CD4-positive, CD25-positive, alpha-beta regulatory T cell (primary cell): Measurements from ENCODE around the gene C11orf21. TPM values are rescaled to one million over a fixed set of nuclear protein-coding genes. Genes with fewer than 3 reads are reported as not detected.

Experiments
- ATAC-seq, 2 donors: fragments of 150-1000 bp; cut with Tn5 transposase; one replicate each; pipeline ENCODE4 v1.10.0; 2021; ENCODE audit warnings: low read depth in 2 of 2, moderate number of reproducible peaks in 2 of 2, moderate library complexity in 1 of 2
- DNase-seq, 3 donors: peaks; one replicate each; pipeline versions ENCODE4 v3.0.0 to v3.0.0-alpha.2; 2012 to 2022; ENCODE audit warnings: mixed read lengths in 1 of 3
- H3K27ac ChIP-seq: one replicate; pipeline ENCODE4 v1.7.0; 2013; ENCODE audit warnings: mild to moderate bottlenecking, low read length; ENCODE audit not compliant: insufficient read depth, poor library complexity, severe bottlenecking
- H3K27me3 ChIP-seq: one replicate; pipeline ENCODE4 v1.7.0; 2013; ENCODE audit warnings: low read length; ENCODE audit not compliant: control insufficient read depth, insufficient read depth
- H3K36me3 ChIP-seq: one replicate; pipeline ENCODE4 v1.7.0; 2013; ENCODE audit warnings: mild to moderate bottlenecking, low read length, moderate library complexity; ENCODE audit not compliant: control insufficient read depth, insufficient read depth
- H3K4me1 ChIP-seq: 2 replicates; pipeline ENCODE4 v1.7.0; 2013; ENCODE audit warnings: mild to moderate bottlenecking, low read length; ENCODE audit not compliant: insufficient read depth, control insufficient read depth, poor library complexity, severe bottlenecking
- H3K4me3 ChIP-seq: one replicate; pipeline ENCODE4 v1.7.0; 2013; ENCODE audit warnings: low read depth, mild to moderate bottlenecking, low read length, moderate library complexity
- H3K9me3 ChIP-seq, 2 experiments: 1 replicate in 1 of 2; 2 replicates in 1 of 2; pipeline ENCODE4 v1.7.0; 2013; ENCODE audit warnings: low read length in 2 of 2, mild to moderate bottlenecking in 1 of 2, moderate library complexity in 1 of 2; ENCODE audit not compliant: control insufficient read depth in 2 of 2
- H3K27ac Mint-ChIP-seq, 3 donors: one replicate each; pipeline ENCODE4 v1.8.0; 2020 to 2022; ENCODE audit warnings: mild to moderate bottlenecking in 3 of 3, mixed read lengths in 3 of 3, moderate library complexity in 2 of 3
- H3K27me3 Mint-ChIP-seq: one replicate; pipeline ENCODE4 v1.8.0; 2022; ENCODE audit warnings: mild to moderate bottlenecking, mixed read lengths
- H3K36me3 Mint-ChIP-seq: one replicate; pipeline ENCODE4 v1.8.0; 2020; ENCODE audit warnings: mixed read lengths
- H3K4me1 Mint-ChIP-seq, 4 donors: one replicate each; pipeline ENCODE4 v1.8.0; 2020 to 2022; ENCODE audit warnings: mixed read lengths in 4 of 4, mild to moderate bottlenecking in 1 of 4
- H3K4me3 Mint-ChIP-seq, 4 donors: one replicate each; pipeline ENCODE4 v1.8.0; 2020 to 2022; ENCODE audit warnings: mild to moderate bottlenecking in 4 of 4, mixed read lengths in 4 of 4, moderate library complexity in 3 of 4
- H3K9me3 Mint-ChIP-seq, 7 donors: one replicate each; pipeline ENCODE4 v1.8.0; 2020 to 2022; ENCODE audit warnings: mixed read lengths in 7 of 7, mild to moderate bottlenecking in 3 of 7, moderate library complexity in 2 of 7
- polyA plus RNA-seq, 4 donors: library from polyadenylated mRNA; unstranded; fragments of 300-500 nt; fragmentation: Illumina TruSeq; gene quantifications; one replicate each; pipeline ENCODE4 v1.2.3, GENCODE V29; 2021
- total RNA-seq: library from RNA; stranded (reverse); gene quantifications from one replicate; pipeline ENCODE4 v1.2.3, GENCODE V29; 2022

Gene C11orf21
- total and polyA plus RNA-seq, 5 donors from 2014 or later = 11.9 to 41.8 (median 16.8) TPM

GRCh38 chr11:2300936-2301630 is 635 bp downstream of the C11orf21 start:
- Histone ChIP-seq H3K27ac (peak overlapping the region; percentile 80), H3K36me3 (no peaks in the 10 kb centered on the region), H3K27me3 (no peaks in the 10 kb centered on the region), H3K4me3 (peak overlapping the region; percentile 81), H3K9me3 (no peaks in the 10 kb centered on the region), H3K4me1 (peaks cover 76% of the 10 kb centered on the region)
- peak overlapping the region; percentile 94 to 99 (median 96) for H3K4me3 Mint-ChIP-seq
- peaks cover 0 to 76% (median 26%) of the 10 kb centered on the region in 4 donors for H3K4me1 Mint-ChIP-seq
- peak in 2 of 3 donors; percentile 15 to 36 for DNase-seq
- peaks cover 10% of the 10 kb centered on the region for H3K36me3 Mint-ChIP-seq
- peak overlapping the region; percentile 90 to 96 (median 95) for H3K27ac Mint-ChIP-seq
- H3K9me3 Mint-ChIP-seq = no peaks in the 10 kb centered on the region
- no peak for ATAC-seq
- H3K27me3 Mint-ChIP-seq = no peaks in the 10 kb centered on the region

GRCh38 chr11:2300290-2300935 is 1.3 kb downstream of the C11orf21 start:
- Mint-ChIP-seq H3K4me3 (peak overlapping the region; percentile 94 to 99 (median 96)), H3K36me3 (peaks cover 10% of the 10 kb centered on the region), H3K9me3 (no peaks in the 10 kb centered on the region), H3K4me1 (peaks cover 0 to 71% (median 21%) of the 10 kb centered on the region in 4 donors), H3K27me3 (no peaks in the 10 kb centered on the region), H3K27ac (peak overlapping the region; percentile 83 to 95 (median 90))
- DNase-seq (peak in 2 of 3 donors; percentile 17 to 62), ATAC-seq (peak in 1 of 2 donors; percentile 13)
- peak overlapping the region; percentile 80 for H3K27ac ChIP-seq
- peak overlapping the region; percentile 31 for H3K4me3 ChIP-seq
- H3K4me1 ChIP-seq = peaks cover 69% of the 10 kb centered on the region
- H3K9me3 ChIP-seq = no peaks in the 10 kb centered on the region
- H3K27me3 ChIP-seq = no peaks in the 10 kb centered on the region
- no peaks in the 10 kb centered on the region for H3K36me3 ChIP-seq

- Mint-ChIP-seq H3K27ac (peak overlapping the region; percentile 56 to 96 (median 78)), H3K36me3 (peaks cover 10% of the 10 kb centered on the region), H3K4me1 (peaks cover 0 to 68% (median 17%) of the 10 kb centered on the region in 4 donors), H3K9me3 (no peaks in the 10 kb centered on the region), H3K4me3 (peak overlapping the region; percentile 58 to 94 (median 74)), H3K27me3 (peaks cover 2% of the 10 kb centered on the region)
- DNase-seq (no peak), ATAC-seq (no peak)
- H3K27ac ChIP-seq = no peak overlapping the region
- H3K9me3 ChIP-seq = no peaks in the 10 kb centered on the region
- peaks cover 63% of the 10 kb centered on the region for H3K4me1 ChIP-seq
- H3K4me3 ChIP-seq = no peak overlapping the region
- H3K27me3 ChIP-seq = no peaks in the 10 kb centered on the region
- no peaks in the 10 kb centered on the region for H3K36me3 ChIP-seq
These were observed 1.9 kb downstream of the C11orf21 start for GRCh38 chr11:2299773-2300172.

GRCh38 chr11:2298795-2299761 is 2.6 kb downstream of the C11orf21 start:
- H3K27me3 ChIP-seq = no peaks in the 10 kb centered on the region
- H3K9me3 ChIP-seq = no peaks in the 10 kb centered on the region
- peaks cover 10% of the 10 kb centered on the region for H3K36me3 Mint-ChIP-seq
- peak overlapping the region; percentile 51 for H3K27ac ChIP-seq
- no peaks in the 10 kb centered on the region for H3K9me3 Mint-ChIP-seq
- peaks cover 5% of the 10 kb centered on the region for H3K27me3 Mint-ChIP-seq
- peak overlapping the region; percentile 58 to 94 (median 74) for H3K4me3 Mint-ChIP-seq
- H3K4me3 ChIP-seq = no peak overlapping the region
- peak overlapping the region; percentile 56 to 96 (median 78) for H3K27ac Mint-ChIP-seq
- no peaks in the 10 kb centered on the region for H3K36me3 ChIP-seq
- DNase-seq = no peak
- peaks cover 0 to 64% (median 17%) of the 10 kb centered on the region in 4 donors for H3K4me1 Mint-ChIP-seq
- no peak for ATAC-seq
- H3K4me1 ChIP-seq = peaks cover 56% of the 10 kb centered on the region

- Mint-ChIP-seq H3K9me3 (no peaks in the 10 kb centered on the region), H3K4me3 (peak overlapping the region in 3 of 4 donors; percentile 10 to 83 (median 64)), H3K27me3 (peaks cover 5% of the 10 kb centered on the region), H3K4me1 (peaks cover 0 to 60% (median 18%) of the 10 kb centered on the region in 4 donors), H3K36me3 (peaks cover 10% of the 10 kb centered on the region), H3K27ac (peak overlapping the region in 2 of 3 donors; percentile 77 to 91)
- no peak for ATAC-seq
- H3K27ac ChIP-seq = peak overlapping the region; percentile 51
- no peak for DNase-seq
- H3K4me3 ChIP-seq = no peak overlapping the region
- H3K4me1 ChIP-seq = peaks cover 54% of the 10 kb centered on the region
- H3K36me3 ChIP-seq = no peaks in the 10 kb centered on the region
- no peaks in the 10 kb centered on the region for H3K27me3 ChIP-seq
- no peaks in the 10 kb centered on the region for H3K9me3 ChIP-seq
These were observed 3.5 kb downstream of the C11orf21 start for GRCh38 chr11:2298131-2298794.

GRCh38 chr11:2297623-2298030 is 4.1 kb downstream of the C11orf21 start:
- H3K4me1 Mint-ChIP-seq = peaks cover 0 to 54% (median 18%) of the 10 kb centered on the region in 4 donors
- no peaks in the 10 kb centered on the region for H3K27me3 ChIP-seq
- no peak overlapping the region for H3K27ac ChIP-seq
- H3K36me3 ChIP-seq = no peaks in the 10 kb centered on the region
- H3K27ac Mint-ChIP-seq = peak overlapping the region in 2 of 3 donors; percentile 86 to 91
- peaks cover 5% of the 10 kb centered on the region for H3K27me3 Mint-ChIP-seq
- ATAC-seq = no peak
- H3K4me3 ChIP-seq = no peak overlapping the region
- no peak for DNase-seq
- H3K4me1 ChIP-seq = peaks cover 48% of the 10 kb centered on the region
- no peaks in the 10 kb centered on the region for H3K9me3 Mint-ChIP-seq
- H3K36me3 Mint-ChIP-seq = peaks cover 10% of the 10 kb centered on the region
- peak overlapping the region in 2 of 4 donors; percentile 10 to 64 for H3K4me3 Mint-ChIP-seq
- H3K9me3 ChIP-seq = no peaks in the 10 kb centered on the region
